Motor neuron (in vitro differentiated cells): ENCODE measurements around the gene ADARB1. TPM values are rescaled to one million over a fixed set of nuclear protein-coding genes. Genes with fewer than 3 reads are reported as not detected.

ENCODE experiments used
- ATAC-seq, 8 experiments: fragments of 200-7000 bp; cut with Tn5 transposase; replicated peaks in 6 of 8; 2 replicates each; pipeline ENCODE4 v1.8.0; 2021; ENCODE audit warnings: mild to moderate bottlenecking in 8 of 8, moderate library complexity in 8 of 8
- H3K27ac ChIP-seq, 2 donors: fragments of 250-450 bp; sonication (Bioruptor Pico); 2 replicates each; pipeline ENCODE4 v1.9.0; 2021; ENCODE audit warnings: antibody characterized with exemption in 2 of 2, mild to moderate bottlenecking in 2 of 2, moderate library complexity in 1 of 2
- H3K4me1 ChIP-seq, 2 donors: fragments of 250-450 bp; sonication (Bioruptor Pico); replicated peaks in 1 of 2; 2 replicates each; pipeline ENCODE4 v1.6.1; 2021; ENCODE audit warnings: antibody characterized with exemption in 2 of 2, mild to moderate bottlenecking in 2 of 2, moderate library complexity in 1 of 2
- H3K4me3 ChIP-seq, 5 donors: fragments of 250-450 bp; sonication (Bioruptor Pico); 2 replicates each; pipeline ENCODE4 v1.9.0; 2021; ENCODE audit warnings: antibody characterized with exemption in 5 of 5, mild to moderate bottlenecking in 5 of 5, moderate library complexity in 4 of 5
- WGBS, 10 experiments: fragments of 450-650 bp; shearing (Covaris generic); methylation state at CpG; one replicate each; pipeline ENCODE4 v1.0.0; 2022; 5-methylcytosine and 5-hydroxymethylcytosine counted together
- in situ Hi-C, 9 experiments: fragments of 400-800 bp; cut with MboI; loops; one replicate each; pipeline ENCODE4 v1.15.0; 2021; ENCODE audit warnings: low sequenced_read_pairs in 9 of 9, low pct_unique_long_range_greater_than_20kb in 2 of 9; ENCODE audit not compliant: unreplicated experiment in 9 of 9
- total RNA-seq, 8 experiments: library from RNA; unstranded; fragments of 300-600 nt; gene quantifications; 2 replicates each; pipeline versions ENCODE4 v1.2.3 to v1.2.4, GENCODE V29; 2022

Gene ADARB1
- total RNA-seq, 8 experiments from 2014 or later, result 3.7 to 18.4 (median 8.2) TPM

DNA sequence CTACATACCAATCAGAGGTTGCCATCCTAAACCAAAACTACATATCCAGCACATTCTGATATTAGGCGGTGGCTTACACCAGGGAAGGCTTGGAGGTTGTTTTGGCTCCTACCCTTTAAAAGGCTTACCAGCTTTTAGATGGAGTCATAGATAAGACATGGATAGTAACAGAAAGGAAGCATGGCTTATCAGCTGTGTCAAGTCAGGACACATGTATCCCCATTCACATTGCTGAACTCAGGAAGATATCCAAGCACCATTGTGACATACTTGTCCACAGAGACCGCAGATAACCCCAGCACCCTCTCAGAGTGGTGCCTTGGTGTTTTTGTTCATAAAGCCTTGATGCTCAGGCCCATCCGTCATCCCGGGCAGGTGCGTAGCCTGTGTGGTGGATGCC, 39.7 kb downstream of the ADARB1 start:
- no peak for ATAC-seq
- no peak overlapping the region for H3K27ac ChIP-seq
- 57 to 100% (median 95%) methylated on average over 1 to 5 of the region's 5 CpGs; no CpG with 5 or more reads in 2 of the 10 experiments for WGBS, 10 experiments
- no peak overlapping the region for H3K4me3 ChIP-seq
- peaks cover 0 to 11% of the 10 kb centered on the region in 2 donors for H3K4me1 ChIP-seq
- in situ Hi-C loops, result loop anchor here in 1 of 9 experiments (25.0 kb wide), 1 partner anchor 102 kb away; no protein-coding TSS in a partner anchor

DNA sequence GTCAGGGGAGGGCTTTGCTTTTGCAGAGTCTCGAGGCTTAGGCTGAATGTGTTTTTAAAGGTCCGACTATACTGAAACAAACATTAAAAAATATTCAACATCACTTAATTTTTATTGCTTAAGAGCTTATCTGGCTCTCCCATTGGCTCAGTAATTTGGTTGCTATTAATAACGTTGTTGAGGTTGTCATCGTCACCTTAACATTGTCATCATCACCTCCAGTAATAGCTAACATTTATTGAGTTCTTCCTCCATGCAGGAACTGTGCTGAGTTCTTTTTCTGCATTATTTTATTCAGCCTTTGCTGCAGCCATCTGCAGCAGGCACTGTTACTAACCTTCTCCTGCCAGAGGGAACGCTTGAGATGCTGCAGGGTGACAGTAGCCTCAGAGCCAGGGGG, 40.1 kb downstream of the ADARB1 start:
- 52 to 94% (median 71%) methylated on average over 1 to 5 of the region's 5 CpGs; no CpG with 5 or more reads in 2 of the 10 experiments for WGBS, 10 experiments
- Histone ChIP-seq H3K27ac (no peak overlapping the region), H3K4me1 (peaks cover 0 to 11% of the 10 kb centered on the region in 2 donors), H3K4me3 (no peak overlapping the region)
- in situ Hi-C loops, result loop anchor here in 1 of 9 experiments (25.0 kb wide), 1 partner anchor 102 kb away; no protein-coding TSS in a partner anchor
- ATAC-seq, result peak in 1 of 8 experiments; percentile 35

DNA sequence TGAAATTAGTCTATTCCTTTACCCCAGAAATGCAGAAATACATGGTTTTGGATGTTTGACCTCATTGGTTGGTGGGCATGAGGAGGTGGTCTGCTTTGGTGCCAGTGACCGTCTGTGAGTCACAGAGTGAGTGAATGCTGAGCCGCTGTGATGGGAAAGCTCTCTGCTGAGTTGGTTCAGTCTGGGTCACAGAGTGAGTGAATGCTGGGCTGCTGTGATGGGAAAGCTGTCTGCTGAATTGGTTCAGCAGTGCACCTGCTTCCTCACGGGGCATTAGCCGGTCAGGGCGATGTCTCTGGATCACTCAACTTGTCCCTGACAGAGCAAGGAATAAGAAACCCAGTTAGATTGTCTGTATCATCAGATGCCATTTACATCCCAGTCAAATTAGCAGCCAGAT, 40.8 kb downstream of the ADARB1 start:
- no peak overlapping the region for H3K27ac ChIP-seq
- ATAC-seq, result peak in 2 of 8 experiments; percentile 31 to 42
- in situ Hi-C loops, result loop anchor here in 1 of 9 experiments (25.0 kb wide), 1 partner anchor 103 kb away; no protein-coding TSS in a partner anchor
- WGBS, 10 experiments, result 62 to 100% (median 87%) methylated on average over 1 to 5 of the region's 5 CpGs; no CpG with 5 or more reads in 3 of the 10 experiments
- H3K4me3 ChIP-seq, result no peak overlapping the region
- peaks cover 0 to 11% of the 10 kb centered on the region in 2 donors for H3K4me1 ChIP-seq

- WGBS, 10 experiments, result 70 to 96% (median 88%) methylated on average over 1 to 6 of the region's 6 CpGs; no CpG with 5 or more reads in 4 of the 10 experiments
- no peak overlapping the region for H3K4me3 ChIP-seq
- peaks cover 0 to 11% of the 10 kb centered on the region in 2 donors for H3K4me1 ChIP-seq
- in situ Hi-C loops, result loop anchor here in 1 of 9 experiments (25.0 kb wide), 1 partner anchor 104 kb away; no protein-coding TSS in a partner anchor
- no peak for ATAC-seq
- H3K27ac ChIP-seq, result no peak overlapping the region
Measured at GRCh38 chr21:45116066-45116465, 41.7 kb downstream of the ADARB1 start.

GRCh38 chr21:45117314-45117713, 42.9 kb downstream of the ADARB1 start:
- 87 to 100% (median 96%) methylated on average over 2 to 6 of the region's 6 CpGs; no CpG with 5 or more reads in 1 of the 10 experiments for WGBS, 10 experiments
- no peak overlapping the region for H3K27ac ChIP-seq

DNA sequence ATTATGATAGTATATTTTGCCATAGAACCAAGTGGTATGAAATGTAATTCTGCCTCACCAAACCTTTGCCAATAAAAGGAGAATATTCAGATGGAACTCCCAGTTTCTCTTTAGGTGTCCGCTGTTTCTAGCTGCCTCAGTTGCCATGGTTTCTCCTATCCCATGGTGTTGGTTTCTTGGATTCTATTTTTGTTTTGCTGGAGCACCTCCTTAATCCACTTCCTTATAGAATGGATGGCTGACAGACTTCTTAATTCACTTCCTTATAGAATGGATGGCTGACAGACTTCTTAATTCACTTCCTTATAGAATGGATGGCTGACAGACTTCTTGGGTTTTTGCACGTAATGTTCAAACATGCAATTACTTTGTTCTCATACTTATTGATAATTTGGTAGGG, 43.7 kb downstream of the ADARB1 start:
- in situ Hi-C loops, result loop anchor here in 1 of 9 experiments (25.0 kb wide), 1 partner anchor 106 kb away; no protein-coding TSS in a partner anchor
- H3K4me1 ChIP-seq, result peaks cover 2 to 15% of the 10 kb centered on the region in 2 donors
- no peak overlapping the region for H3K27ac ChIP-seq
- no peak overlapping the region for H3K4me3 ChIP-seq
- ATAC-seq, result no peak
- 85 to 100% (median 100%) methylated on average over 1 to 2 of the region's 2 CpGs; no CpG with 5 or more reads in 1 of the 10 experiments for WGBS, 10 experiments

More at GRCh38 chr21:45117314-45117713, 42.9 kb downstream of the ADARB1 start:
- Histone ChIP-seq H3K4me1 (peaks cover 2 to 15% of the 10 kb centered on the region in 2 donors), H3K4me3 (no peak overlapping the region)
- no peak for ATAC-seq
- in situ Hi-C loops, result loop anchor here in 1 of 9 experiments (25.0 kb wide), 1 partner anchor 105 kb away; no protein-coding TSS in a partner anchor

DNA sequence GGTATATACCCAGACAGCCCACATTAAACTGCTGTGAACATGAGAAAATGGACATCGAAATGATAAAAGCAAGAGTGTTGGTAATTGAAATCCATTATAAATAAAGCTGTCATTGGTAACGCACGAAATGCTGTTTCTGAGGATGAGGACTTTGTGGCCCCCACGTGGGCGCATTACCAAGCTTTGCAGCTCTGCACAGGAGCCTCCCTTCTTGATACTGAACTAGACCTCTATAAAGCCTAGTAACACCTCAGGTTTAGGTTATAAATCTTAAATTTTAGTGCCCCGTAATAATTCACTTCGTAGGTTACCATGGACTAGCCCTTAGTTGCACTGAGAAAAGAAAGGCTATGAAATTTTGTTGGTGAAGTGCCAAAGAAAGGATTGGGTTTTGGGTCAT, 45.4 kb downstream of the ADARB1 start:
- WGBS, 10 experiments, result 86 to 100% (median 99%) methylated on average over 1 to 6 of the region's 7 CpGs
- no peak for ATAC-seq
- Histone ChIP-seq H3K4me1 (peaks cover 2 to 7% of the 10 kb centered on the region in 2 donors), H3K4me3 (no peak overlapping the region), H3K27ac (no peak overlapping the region)
- in situ Hi-C loops, result loop anchor here in 2 of 9 experiments (10.0 to 25.0 kb wide), 2 partner anchors 108 to 175 kb away; partner anchors contain the start of gene SLX9 (in 1 of the 2)

DNA sequence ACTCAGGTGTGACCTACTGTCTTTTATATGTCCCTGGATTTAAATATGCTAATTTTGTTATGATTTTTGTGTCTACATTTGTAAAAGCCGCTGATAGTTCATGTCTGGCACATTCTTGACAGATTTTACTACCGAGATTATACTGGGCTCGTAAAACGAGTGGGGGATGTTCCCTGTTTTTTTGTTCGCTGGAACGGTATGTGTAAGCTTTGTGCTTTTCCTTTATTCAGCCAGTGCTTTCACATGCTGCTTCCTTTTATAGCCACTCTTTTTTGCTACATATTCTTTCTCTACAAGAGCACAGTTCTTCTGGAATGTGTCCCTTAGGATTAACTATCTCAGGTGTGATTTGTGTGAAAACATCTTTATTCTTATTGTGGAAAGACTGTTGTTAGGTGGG, 46.6 kb downstream of the ADARB1 start:
- Histone ChIP-seq H3K27ac (no peak overlapping the region), H3K4me3 (no peak overlapping the region), H3K4me1 (peaks cover 10 to 12% of the 10 kb centered on the region in 2 donors)
- no peak for ATAC-seq
- 68 to 100% (median 84%) methylated on average over 1 to 6 of the region's 6 CpGs; no CpG with 5 or more reads in 2 of the 10 experiments for WGBS, 10 experiments
- in situ Hi-C loops, result loop anchor here in 2 of 9 experiments (10.0 to 25.0 kb wide), 2 partner anchors 109 to 176 kb away; partner anchors contain the start of gene SLX9 (in 1 of the 2)

- Histone ChIP-seq H3K4me3 (no peak overlapping the region), H3K27ac (no peak overlapping the region), H3K4me1 (peaks cover 20% of the 10 kb centered on the region in 2 donors)
- ATAC-seq, result no peak
- 45 to 100% (median 86%) methylated on average over 1 to 6 of the region's 6 CpGs for WGBS, 10 experiments
- in situ Hi-C loops, result loop anchor here in 2 of 9 experiments (10.0 to 25.0 kb wide), 2 partner anchors 110 to 177 kb away; partner anchors contain the start of gene SLX9 (in 1 of the 2)
Measured at GRCh38 chr21:45122030-45122429, 47.6 kb downstream of the ADARB1 start.

GRCh38 chr21:45122432-45123132, 48.2 kb downstream of the ADARB1 start:
- in situ Hi-C loops, result loop anchor here in 2 of 9 experiments (10.0 to 25.0 kb wide), 2 partner anchors 110 to 178 kb away; partner anchors contain the start of gene SLX9 (in 1 of the 2)
- 73 to 100% (median 83%) methylated on average over 1 to 9 of the region's 10 CpGs; no CpG with 5 or more reads in 2 of the 10 experiments for WGBS, 10 experiments

GRCh38 chr21:45123440-45123839, 49.1 kb downstream of the ADARB1 start:
- Histone ChIP-seq H3K4me1 (peaks cover 20% of the 10 kb centered on the region in 2 donors), H3K27ac (no peak overlapping the region), H3K4me3 (no peak overlapping the region)
- WGBS, 10 experiments, result 80 to 100% (median 93%) methylated on average over 1 to 6 of the region's 6 CpGs; no CpG with 5 or more reads in 2 of the 10 experiments
- in situ Hi-C loops, result loop anchor here in 2 of 9 experiments (10.0 to 25.0 kb wide), 2 partner anchors 111 to 179 kb away; partner anchors contain the start of gene SLX9 (in 1 of the 2)
- ATAC-seq, result no peak

More at GRCh38 chr21:45122432-45123132, 48.2 kb downstream of the ADARB1 start:
- H3K4me1 ChIP-seq, result peaks cover 20% of the 10 kb centered on the region in 2 donors
- no peak overlapping the region for H3K27ac ChIP-seq
- no peak for ATAC-seq
- no peak overlapping the region for H3K4me3 ChIP-seq

DNA sequence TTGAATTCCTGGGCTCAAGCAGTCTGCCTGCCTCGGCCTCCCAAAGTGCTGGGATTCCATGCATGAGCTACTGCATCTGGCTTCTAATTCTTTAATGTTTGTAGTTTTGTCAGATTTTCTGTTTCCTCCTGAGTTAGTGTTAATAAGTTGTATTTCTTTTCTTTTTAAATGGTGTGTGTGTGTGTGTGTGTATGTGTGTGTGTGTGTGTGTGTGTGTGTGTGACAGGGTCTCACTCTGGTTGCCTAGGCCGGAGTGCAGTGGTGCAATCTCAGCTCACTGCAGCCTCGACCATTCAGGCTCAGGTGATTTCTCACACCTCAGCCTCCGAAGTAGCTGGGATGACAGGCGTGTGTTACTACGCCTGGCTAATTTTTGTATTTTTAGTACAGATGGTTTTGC, 50.2 kb downstream of the ADARB1 start:
- 80 to 100% (median 82%) methylated on average over 1 to 2 of the region's 6 CpGs; no CpG with 5 or more reads in 4 of the 10 experiments for WGBS, 10 experiments
- H3K4me1 ChIP-seq, result peaks cover 20% of the 10 kb centered on the region in 2 donors
- no peak overlapping the region for H3K27ac ChIP-seq
- no peak for ATAC-seq
- no peak overlapping the region for H3K4me3 ChIP-seq
- in situ Hi-C loops, result loop anchor here in 2 of 9 experiments (10.0 to 25.0 kb wide), 2 partner anchors 112 to 180 kb away; partner anchors contain the start of gene SLX9 (in 1 of the 2)
